H1 (cell line): Measurements from ENCODE around the gene DOHH. TPM values are rescaled to one million over a fixed set of nuclear protein-coding genes. Genes with fewer than 3 reads are reported as not detected.

ENCODE experiments used
- CTCF ChIA-PET: fragments of 300-600 bp; sonication (Branson Sonifier 250); formaldehyde crosslinking; loops from one replicate; lab custom pipeline; 2021; ENCODE audit not compliant: partially characterized antibody; lab: Charles Lee
- POLR2A ChIA-PET: fragments of 300-600 bp; sonication (Branson Sonifier 250); formaldehyde crosslinking; loops from one replicate; lab custom pipeline; 2021; ENCODE audit warnings: inconsistent platforms; ENCODE audit not compliant: partially characterized antibody; lab: Charles Lee
- DNase-seq, 2 experiments: peaks; one replicate each; pipeline versions ENCODE4 v3.0.0 to v3.0.0-alpha.2; 2010 to 2022; ENCODE audit warnings: low spot score in 2 of 2, low read depth in 1 of 2, mixed read lengths in 1 of 2
- FAIRE-seq: peaks from 2 replicates; lab custom pipeline; 2011; peaks lifted over from hg19 to GRCh38; lab: Jason Lieb, UNC
- H2AFZ ChIP-seq: 2 replicates; pipeline ENCODE4 v1.8.1; 2012; ENCODE audit warnings: low read length, inconsistent platforms
- H2AK5ac ChIP-seq: 2 replicates; pipeline ENCODE4 v1.6.1; 2013; ENCODE audit warnings: low read depth, low read length
- H2BK120ac ChIP-seq: replicated peaks from 2 replicates; pipeline ENCODE3; 2013; ENCODE audit warnings: low read depth, low read length, inconsistent platforms
- H2BK12ac ChIP-seq: 2 replicates; pipeline ENCODE4 v1.6.1; 2013; ENCODE audit warnings: low read depth, low read length
- H2BK15ac ChIP-seq: 2 replicates; pipeline ENCODE4 v1.6.1; 2013; ENCODE audit warnings: low read length
- H2BK20ac ChIP-seq: 2 replicates; pipeline ENCODE4 v1.6.1; 2013; ENCODE audit warnings: low read length
- H2BK5ac ChIP-seq: 2 replicates; pipeline ENCODE4 v1.6.1; 2013; ENCODE audit warnings: low read depth, low read length
- H3K14ac ChIP-seq: 2 replicates; pipeline ENCODE4 v1.6.1; 2013; ENCODE audit warnings: inconsistent platforms; ENCODE audit not compliant: insufficient read length
- H3K18ac ChIP-seq: 2 replicates; pipeline ENCODE4 v1.6.1; 2013; ENCODE audit warnings: low read length; ENCODE audit errors: extremely low read depth
- H3K23ac ChIP-seq: 2 replicates; pipeline ENCODE4 v1.6.1; 2013; ENCODE audit warnings: inconsistent platforms; ENCODE audit not compliant: insufficient read length
- H3K23me2 ChIP-seq: 2 replicates; pipeline ENCODE4 v1.6.1; 2013; ENCODE audit warnings: low read depth, low read length
- H3K27ac ChIP-seq: 2 replicates; pipeline ENCODE4 v1.6.1; 2011; ENCODE audit warnings: low read depth, low read length, inconsistent platforms
- H3K27me3 ChIP-seq, 4 experiments: replicated peaks in 1 of 4; 1 replicate in 1 of 4; 2 replicates in 3 of 4; pipeline versions ENCODE4 v1.6.1 to v1.8.1; 2011 to 2013; ENCODE audit warnings: low read length in 3 of 4, mild to moderate bottlenecking in 3 of 4, inconsistent platforms in 2 of 4, mixed read lengths in 2 of 4, moderate library complexity in 1 of 4; ENCODE audit not compliant: control insufficient read depth in 3 of 4, insufficient read depth in 3 of 4; ENCODE audit errors: extremely low read depth in 1 of 4
- H3K36me3 ChIP-seq, 4 experiments: 2 replicates each; pipeline versions ENCODE4 v1.6.1 to v1.8.1; 2011 to 2013; ENCODE audit warnings: mild to moderate bottlenecking in 4 of 4, low read length in 3 of 4, moderate library complexity in 2 of 4, control low read depth in 1 of 4, inconsistent platforms in 1 of 4; ENCODE audit not compliant: insufficient read depth in 4 of 4, control insufficient read depth in 2 of 4
- H3K4ac ChIP-seq: replicated peaks from 2 replicates; pipeline ENCODE3; 2013; ENCODE audit warnings: low read length, low read depth, mixed read lengths, inconsistent platforms; ENCODE audit not compliant: insufficient read length
- H3K4me1 ChIP-seq, 4 experiments: replicated peaks in 1 of 4; 1 replicate in 1 of 4; 2 replicates in 3 of 4; pipeline versions ENCODE4 v1.6.1 to v1.8.1; 2011 to 2013; ENCODE audit warnings: low read length in 3 of 4, inconsistent platforms in 2 of 4, mixed read lengths in 1 of 4; ENCODE audit not compliant: insufficient read depth in 4 of 4, control insufficient read depth in 3 of 4
- H3K4me2 ChIP-seq, 2 experiments: 2 replicates each; pipeline versions ENCODE4 v1.6.1 to v1.8.1; 2011 to 2013; ENCODE audit warnings: low read depth in 2 of 2, low read length in 2 of 2, control low read depth in 1 of 2, inconsistent platforms in 1 of 2, mild to moderate bottlenecking in 1 of 2; ENCODE audit not compliant: insufficient read depth in 1 of 2
- H3K4me3 ChIP-seq, 4 experiments: fragments of 200-600, 300-600 bp in 1 of 4; sonication (generic), shearing (Covaris generic), sonication (Bioruptor Twin) in 1 of 4; 2 replicates each; pipeline versions ENCODE4 v1.5.1 to v1.8.1; 2011 to 2016; ENCODE audit warnings: low read length in 4 of 4, low read depth in 3 of 4, control low read depth in 2 of 4, inconsistent platforms in 2 of 4, mild to moderate bottlenecking in 2 of 4, mixed read lengths in 1 of 4, moderate library complexity in 1 of 4; ENCODE audit not compliant: insufficient read depth in 2 of 4; ENCODE audit errors: extremely low read depth in 1 of 4
- H3K56ac ChIP-seq: replicated peaks from 2 replicates; pipeline ENCODE3; 2013; ENCODE audit warnings: low read depth, mild to moderate bottlenecking, mixed read lengths, low read length, inconsistent platforms; ENCODE audit not compliant: insufficient read length
- H3K79me1 ChIP-seq: 2 replicates; pipeline ENCODE4 v1.6.1; 2013; ENCODE audit warnings: low read depth, low read length, control low read depth
- H3K79me2 ChIP-seq, 2 experiments: 2 replicates each; pipeline versions ENCODE4 v1.6.1 to v1.8.1; 2012 to 2013; ENCODE audit warnings: low read length in 2 of 2, mild to moderate bottlenecking in 2 of 2, inconsistent platforms in 1 of 2; ENCODE audit not compliant: insufficient read depth in 2 of 2, control insufficient read depth in 1 of 2
- H3K9ac ChIP-seq, 4 experiments: replicated peaks in 1 of 4; 1 replicate in 1 of 4; 2 replicates in 3 of 4; pipeline versions ENCODE4 v1.6.1 to v1.8.1; 2011 to 2013; ENCODE audit warnings: low read depth in 3 of 4, low read length in 3 of 4, control low read depth in 2 of 4, mild to moderate bottlenecking in 2 of 4, moderate library complexity in 2 of 4, inconsistent platforms in 1 of 4; ENCODE audit errors: extremely low read depth in 1 of 4
- H3K9me3 ChIP-seq, 2 experiments: 2 replicates each; pipeline versions ENCODE4 v1.6.1 to v1.8.1; 2012 to 2013; ENCODE audit warnings: mild to moderate bottlenecking in 2 of 2, moderate library complexity in 2 of 2, control low read depth in 1 of 2, inconsistent platforms in 1 of 2, low read depth in 1 of 2, low read length in 1 of 2, mixed read lengths in 1 of 2; ENCODE audit not compliant: insufficient read depth in 2 of 2
- H4K20me1 ChIP-seq, 2 experiments: replicated peaks in 1 of 2; 2 replicates each; pipeline versions ENCODE3 to v1.8.1; 2011 to 2013; ENCODE audit warnings: inconsistent platforms in 2 of 2, low read length in 2 of 2, mild to moderate bottlenecking in 1 of 2; ENCODE audit not compliant: insufficient read depth in 2 of 2, control insufficient read depth in 1 of 2
- H4K5ac ChIP-seq: 2 replicates; pipeline ENCODE4 v1.6.1; 2013; ENCODE audit warnings: low read length, low read depth, mixed read lengths, inconsistent platforms; ENCODE audit not compliant: insufficient read length
- H4K8ac ChIP-seq: 2 replicates; pipeline ENCODE4 v1.8.0; 2013; ENCODE audit warnings: mild to moderate bottlenecking, moderate library complexity, low read length, inconsistent platforms; ENCODE audit not compliant: insufficient read depth; ENCODE audit errors: extremely low read depth
- H4K91ac ChIP-seq: replicated peaks from 2 replicates; pipeline ENCODE3; 2013; ENCODE audit warnings: low read length, mixed read lengths, inconsistent platforms; ENCODE audit not compliant: insufficient read length
- CBX8 ChIP-seq: fragments of 300-800, 300-1000 bp; sonication (generic); IDR thresholded peaks from 2 replicates; pipeline ENCODE4 v1.7.1; 2016; ENCODE audit warnings: low read depth, low read length, borderline replicate concordance
- MAFK ChIP-seq: IDR thresholded peaks from 2 replicates; pipeline ENCODE4 v1.6.1; 2012; ENCODE audit warnings: low read depth, mild to moderate bottlenecking, improper control_type of control experiment, low read length
- SP1 ChIP-seq: IDR thresholded peaks from 2 replicates; pipeline ENCODE4 v1.6.1; 2011; ENCODE audit warnings: low read depth, low read length
- TEAD4 ChIP-seq: IDR thresholded peaks from 2 replicates; pipeline ENCODE4 v1.6.1; 2012; ENCODE audit warnings: low read depth, low read length, inconsistent platforms, mixed read lengths
- WGBS, 2 experiments: shearing (Covaris generic) in 1 of 2; methylation state at CpG; one replicate each; pipeline versions ENCODE4 v1.1.6 to v1.1.7; 2013 to 2015; ENCODE audit warnings: low lambda C conversion rate in 2 of 2, mixed read lengths in 2 of 2, inconsistent platforms in 1 of 2, low coverage in 1 of 2, missing lambda C conversion rate in 1 of 2; ENCODE audit not compliant: insufficient replicate concordance in 2 of 2, insufficient coverage in 1 of 2, insufficient read length in 1 of 2; ENCODE audit errors: extremely low coverage in 1 of 2, missing lambda C conversion rate in 1 of 2; 5-methylcytosine and 5-hydroxymethylcytosine counted together
- polyA plus RNA-seq, 7 experiments: library from polyadenylated mRNA; depleted of rRNA in 3 of 7; stranded (reverse) in 5 of 7; unstranded in 2 of 7; fragments of >200 nt in 5 of 7; fragments of 200-250 nt in 2 of 7; gene quantifications; 1 replicate in 5 of 7; 2 replicates in 1 of 7; 4 replicates in 1 of 7; pipeline versions ENCODE4 v1.2.1 to v1.2.3, GENCODE V29; 2011 to 2013; ENCODE audit warnings: missing spikeins in 2 of 7, mixed read lengths in 2 of 7
- total RNA-seq: library from RNA; stranded (reverse); fragmentation: NEBNext Ultra II Directional; extraction: Animal tissue kit (Norgen Biotek cat#: 25700); gene quantifications from 2 replicates; pipeline ENCODE4 v1.2.1, GENCODE V29; 2021

DOHH gene
- total and polyA plus RNA-seq, 2 of the 8 experiments (the other 6 are each of a cell fraction or from before 2014, with no cell fraction given) = 7.3 to 17.7 TPM

DNA sequence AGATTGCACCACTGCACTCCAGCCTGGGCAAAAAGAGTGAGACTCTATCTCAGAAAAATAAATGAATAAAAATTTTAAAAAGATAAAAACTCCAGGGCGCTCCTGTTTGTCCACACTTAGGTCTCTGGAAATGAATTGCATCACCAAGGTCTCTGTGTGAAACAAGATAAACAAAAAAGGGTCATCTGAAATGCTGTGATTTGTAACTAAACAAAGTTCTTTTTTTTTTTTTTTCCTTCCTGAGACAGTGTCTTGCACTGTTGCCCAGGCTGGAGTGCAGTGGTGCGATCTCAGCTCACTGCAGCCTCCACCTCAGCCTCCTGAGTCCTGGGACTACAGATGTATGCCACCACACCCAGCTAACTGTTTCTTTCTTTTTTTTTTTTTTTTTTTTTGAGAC lies 17.2 kb upstream of the DOHH start:
- H3K4me2 ChIP-seq = peak overlapping the region in 1 of 2 experiments; percentile 5; a peak in 1 of 4 replicates
- H2BK20ac ChIP-seq = no peak overlapping the region
- H2BK120ac ChIP-seq = peak overlapping the region; percentile 74
- TF ChIP-seq MAFK = no peak
- no peak for TF ChIP-seq TEAD4
- no peak for TF ChIP-seq CBX8
- TF ChIP-seq SP1 = no peak
- ChIA-PET POLR2A (interaction anchor here (1.1 to 1.5 kb wide), 2 partner anchors 17 to 21 kb away, joined by 4 to 5 read pairs; partner anchors contain the start of genes DOHH and TEKTIP1), CTCF (interaction anchor here (1.0 to 5.4 kb wide), 5 partner anchors 9 to 193 kb away, joined by 3 to 28 read pairs (median 3); no protein-coding TSS in a partner anchor)
- H3K9ac ChIP-seq = no peak overlapping the region
- no peak overlapping the region for H4K8ac ChIP-seq
- no peak for DNase-seq
- H2BK15ac ChIP-seq = no peak overlapping the region
- WGBS, 2 experiments = 97% methylated on average over 2 of the region's 2 CpGs; no CpG with 5 or more reads in 1 of the 2 experiments
- no peak overlapping the region for H4K91ac ChIP-seq
- no peak overlapping the region for H3K56ac ChIP-seq
- H3K79me2 ChIP-seq = peaks cover 0 to 70% of the 10 kb centered on the region in 2 experiments; a peak in 3 of 4 replicates
- no peaks in the 10 kb centered on the region for H3K23me2 ChIP-seq
- no peak overlapping the region for H3K27ac ChIP-seq
- H2AK5ac ChIP-seq = no peak overlapping the region
- no peak overlapping the region for H3K23ac ChIP-seq
- no peak overlapping the region for H3K4me3 ChIP-seq
- no peaks in the 10 kb centered on the region for H3K36me3 ChIP-seq
- H3K4ac ChIP-seq = no peak overlapping the region
- FAIRE-seq = no peak
- H3K79me1 ChIP-seq = peaks cover 14% of the 10 kb centered on the region
- no peak overlapping the region for H3K14ac ChIP-seq
- no peaks in the 10 kb centered on the region for H3K9me3 ChIP-seq
- H2AFZ ChIP-seq = no peak overlapping the region
- peaks cover 0 to 29% (median 20%) of the 10 kb centered on the region in 4 experiments; a peak in 6 of 7 replicates for H3K4me1 ChIP-seq
- H3K18ac ChIP-seq = no peak overlapping the region
- H3K27me3 ChIP-seq = no peaks in the 10 kb centered on the region
- H2BK12ac ChIP-seq = 0 out of 2 replicates have a peak overlapping the region, but pooled peaks have one; percentile 50
- H4K5ac ChIP-seq = no peak overlapping the region
- peaks cover 0 to 20% of the 10 kb centered on the region in 2 experiments for H4K20me1 ChIP-seq
- no peak overlapping the region for H2BK5ac ChIP-seq
